GM13976 (cell line): ENCODE data around the gene HDAC3.

Experiments
- DNase-seq: peaks from one replicate; pipeline ENCODE4 v3.0.0; 2012; ENCODE audit warnings: low spot score
- in situ Hi-C: fragments of 300-500 bp; cut with MboI; formaldehyde crosslinking; loops from one replicate; pipeline ENCODE4 v1.12.0; 2022; ENCODE audit warnings: low sequenced_read_pairs, mixed read lengths, inconsistent platforms; ENCODE audit not compliant: unreplicated experiment
- TF ChIP-seq, protein P1 (sequence below): IDR thresholded peaks from 2 replicates; pipeline ENCODE4 v1.5.1; 2012; ENCODE audit warnings: borderline replicate concordance, mild to moderate bottlenecking; ENCODE audit not compliant: insufficient read depth; ENCODE audit errors: extremely low read depth, missing control alignments, control extremely low read depth

Gene HDAC3

DNA sequence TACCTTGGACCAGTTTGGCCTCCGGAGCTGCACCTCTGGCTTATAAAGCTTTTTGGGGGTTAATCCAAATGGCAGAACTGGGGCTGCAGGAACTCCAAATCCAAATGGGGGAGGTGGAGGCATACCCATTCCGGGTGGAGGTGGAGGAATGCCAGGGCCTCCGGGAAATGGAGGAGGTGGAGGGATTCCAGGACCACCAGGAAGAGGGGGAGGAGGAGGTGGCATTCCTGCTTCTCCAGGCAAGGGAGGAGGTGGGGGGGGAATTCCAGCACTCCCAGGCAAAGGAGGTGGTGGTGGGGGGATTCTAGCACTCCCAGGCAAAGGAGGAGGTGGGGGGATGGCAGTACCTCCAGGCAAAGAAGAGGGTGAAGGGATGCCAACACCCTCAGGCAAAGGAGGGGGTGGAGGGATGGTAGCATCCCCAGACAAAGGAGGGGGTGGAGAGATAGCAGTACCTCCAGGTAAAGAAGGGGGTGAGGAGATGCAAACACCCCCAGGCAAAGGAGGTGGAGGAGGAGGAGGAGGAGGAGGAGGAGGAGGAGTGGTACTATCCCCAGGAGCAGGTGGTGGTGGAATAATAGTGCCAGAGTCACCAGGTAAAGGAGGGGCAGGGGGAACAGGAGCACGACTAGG, 63.0 kb downstream of the HDAC3 start:
- in situ Hi-C loops = no loop called here
- TF ChIP-seq, protein P1, sequence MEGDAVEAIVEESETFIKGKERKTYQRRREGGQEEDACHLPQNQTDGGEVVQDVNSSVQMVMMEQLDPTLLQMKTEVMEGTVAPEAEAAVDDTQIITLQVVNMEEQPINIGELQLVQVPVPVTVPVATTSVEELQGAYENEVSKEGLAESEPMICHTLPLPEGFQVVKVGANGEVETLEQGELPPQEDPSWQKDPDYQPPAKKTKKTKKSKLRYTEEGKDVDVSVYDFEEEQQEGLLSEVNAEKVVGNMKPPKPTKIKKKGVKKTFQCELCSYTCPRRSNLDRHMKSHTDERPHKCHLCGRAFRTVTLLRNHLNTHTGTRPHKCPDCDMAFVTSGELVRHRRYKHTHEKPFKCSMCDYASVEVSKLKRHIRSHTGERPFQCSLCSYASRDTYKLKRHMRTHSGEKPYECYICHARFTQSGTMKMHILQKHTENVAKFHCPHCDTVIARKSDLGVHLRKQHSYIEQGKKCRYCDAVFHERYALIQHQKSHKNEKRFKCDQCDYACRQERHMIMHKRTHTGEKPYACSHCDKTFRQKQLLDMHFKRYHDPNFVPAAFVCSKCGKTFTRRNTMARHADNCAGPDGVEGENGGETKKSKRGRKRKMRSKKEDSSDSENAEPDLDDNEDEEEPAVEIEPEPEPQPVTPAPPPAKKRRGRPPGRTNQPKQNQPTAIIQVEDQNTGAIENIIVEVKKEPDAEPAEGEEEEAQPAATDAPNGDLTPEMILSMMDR = no peak
- DNase-seq = no peak
